ENCODE measurements around the gene CFAP100. TPM values are rescaled to one million over a fixed set of nuclear protein-coding genes. Genes with fewer than 3 reads are reported as not detected.

CFAP100 gene
- total RNA-seq, 1 donor from 2014 or later: 2.0 TPM

- peak; percentile 41 for DNase-seq
Observed at GRCh38 chr3:126356373-126357264, 38.1 kb upstream of the CFAP100 start.

GRCh38 chr3:126357295-126358037, 37.2 kb upstream of the CFAP100 start, which contains the start of gene KLF15:
KLF15 (minus strand) TSS chr3:126357408; CDS start chr3:126352922, 4,486 bp downstream.
- peak; percentile 76 for DNase-seq

GRCh38 chr3:126358038-126358815, 36.5 kb upstream of the CFAP100 start:
- DNase-seq: no peak

- DNase-seq: no peak
Observed at GRCh38 chr3:126358816-126359181, 35.9 kb upstream of the CFAP100 start.

GRCh38 chr3:126360046-126360713, 34.5 kb upstream of the CFAP100 start:
- no peak for DNase-seq

GRCh38 chr3:126360714-126361060, 34.0 kb upstream of the CFAP100 start:
- no peak for DNase-seq

GRCh38 chr3:126361211-126361610, 33.5 kb upstream of the CFAP100 start:
- no peak for DNase-seq

GRCh38 chr3:126364130-126364695, 30.5 kb upstream of the CFAP100 start:
- no peak for DNase-seq

GRCh38 chr3:126364731-126365301, 29.9 kb upstream of the CFAP100 start:
- no peak for DNase-seq

- no peak for DNase-seq
Observed at GRCh38 chr3:126365351-126366277, 29.1 kb upstream of the CFAP100 start.

GRCh38 chr3:126367316-126367805, 27.3 kb upstream of the CFAP100 start:
- DNase-seq: no peak

GRCh38 chr3:126369490-126369889, 25.2 kb upstream of the CFAP100 start:
- no peak for DNase-seq

- DNase-seq: no peak
Observed at GRCh38 chr3:126370055-126370454, 24.7 kb upstream of the CFAP100 start.

- DNase-seq: no peak
Observed at GRCh38 chr3:126370606-126371005, 24.1 kb upstream of the CFAP100 start.

- DNase-seq: no peak
Observed at GRCh38 chr3:126371096-126371705, 23.5 kb upstream of the CFAP100 start.

GRCh38 chr3:126372413-126373145, 22.1 kb upstream of the CFAP100 start:
- DNase-seq: no peak

GRCh38 chr3:126373146-126373613, 21.5 kb upstream of the CFAP100 start:
- no peak for DNase-seq

GRCh38 chr3:126373682-126374601, 20.8 kb upstream of the CFAP100 start:
- no peak for DNase-seq
